Right cardiac atrium (tissue), 5 donors: ENCODE measurements around the gene DSC3. TPM values are rescaled to one million over a fixed set of nuclear protein-coding genes. Genes with fewer than 3 reads are reported as not detected.
"Not testable (repeated sequence)": the region's sequence is repeated elsewhere in the genome, so short reads cannot be mapped to it uniquely, and the experiment has no call there.

Experiments
- ATAC-seq, 2 donors: fragments of 200-7000 bp; cut with Tn5 transposase; one replicate each; pipeline versions ENCODE4 v1.8.0 to v1.9.1; 2020; ENCODE audit warnings: moderate library complexity in 2 of 2, mild to moderate bottlenecking in 1 of 2
- DNase-seq, 3 donors: peaks; one replicate each; pipeline ENCODE4 v3.0.0-alpha.2; 2020
- H3K27ac ChIP-seq: one replicate; pipeline ENCODE4 v1.5.1; 2013; ENCODE audit warnings: mild to moderate bottlenecking, low read length, control low read depth, moderate library complexity
- H3K27me3 ChIP-seq: one replicate; pipeline ENCODE4 v1.6.1; 2013; ENCODE audit not compliant: control insufficient read depth, insufficient read depth
- H3K4me1 ChIP-seq: one replicate; pipeline ENCODE4 v1.6.1; 2013; ENCODE audit warnings: low read length; ENCODE audit not compliant: control insufficient read depth, insufficient read depth
- H3K4me3 ChIP-seq: one replicate; pipeline ENCODE4 v1.5.1; 2013; ENCODE audit warnings: low read length, control low read depth
- H3K9me3 ChIP-seq: one replicate; pipeline ENCODE4 v1.6.1; 2013; ENCODE audit warnings: low read length; ENCODE audit not compliant: control insufficient read depth
- WGBS: extraction: QIAGEN DNeasy Blood & Tissue Kit; methylation state at CpG from one replicate; pipeline ENCODE4 v1.1.7; 2013; 5-methylcytosine and 5-hydroxymethylcytosine counted together
- intact Hi-C, 4 donors: fragments of 100-400 bp; cut with DNase I; formaldehyde crosslinking; loops; one replicate each; pipeline versions ENCODE4 v1.11.0 to v1.14.0; 2022 to 2023
- polyA plus RNA-seq: library from polyadenylated mRNA; stranded (reverse); fragments of 200-250 nt; gene quantifications from one replicate; pipeline ENCODE4 v1.2.3, GENCODE V29; 2013
- total RNA-seq, 4 donors: library from RNA; stranded (reverse); fragmentation: NEBNext Ultra II Directional; extraction: Animal tissue kit (Norgen Biotek cat#: 25700); gene quantifications; one replicate each; pipeline ENCODE4 v1.2.1, GENCODE V29; 2021
- donor health status: healthy with polysubstance abuse.
- donor health status: DM: no; HTN: yes; CAD: no.
- donor health status: DM: no; HTN: no; CAD: no.
- donor health status: DM: no; HTN: yes; CAD: no; lungs with severe emphysema.
- donor health status: DM: yes; HTN: yes; CAD: no.

DSC3 gene
- total and polyA plus RNA-seq, 5 donors = 0.03 to 0.18 (median 0.14) TPM

- no peaks in the 10 kb centered on the region for H3K27me3 ChIP-seq
- H3K9me3 ChIP-seq = no peaks in the 10 kb centered on the region
- intact Hi-C loops = no loop called here
- no peaks in the 10 kb centered on the region for H3K4me1 ChIP-seq
- H3K27ac ChIP-seq = no peak overlapping the region
- 2% methylated on average over 52 of the region's 52 CpGs for WGBS
- peak in 1 of 2 donors; percentile 23 for ATAC-seq
- peak in 2 of 3 donors; percentile 38 to 44 for DNase-seq
- peak overlapping the region; percentile 38 for H3K4me3 ChIP-seq
These were observed 1.1 kb downstream of the DSC3 start for GRCh38 chr18:31041271-31042083.

DNA sequence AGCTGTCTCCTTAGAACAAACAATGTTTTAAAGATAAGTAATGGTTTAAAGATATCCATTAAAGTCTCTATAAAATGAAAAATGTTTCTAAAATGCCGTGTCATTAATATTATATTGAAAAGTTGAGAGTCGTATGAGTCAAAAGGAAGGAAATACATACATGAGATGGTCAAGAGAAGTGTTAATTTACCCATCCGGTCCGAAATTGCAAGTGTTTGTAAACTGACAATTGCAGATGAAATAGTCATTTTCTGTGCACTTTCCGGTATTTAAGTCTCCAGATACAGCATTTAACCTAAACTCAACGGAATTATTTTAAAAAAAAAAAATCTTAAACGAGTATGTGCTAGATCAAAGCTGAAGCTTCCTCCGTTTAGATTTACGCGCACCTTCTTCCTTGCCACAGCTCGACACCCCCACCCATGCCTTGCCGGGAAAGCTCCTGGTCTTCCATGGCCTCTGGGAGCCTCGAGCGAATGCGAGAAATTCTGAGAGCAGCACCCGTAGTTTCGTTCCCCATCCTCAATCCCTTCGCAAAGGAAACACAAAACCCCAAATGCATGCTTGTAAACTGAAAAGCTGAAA is 1.8 kb downstream of the DSC3 start:
- intact Hi-C loops = no loop called here
- Histone ChIP-seq H3K4me3 (peak overlapping the region; percentile 38), H3K27me3 (no peaks in the 10 kb centered on the region), H3K4me1 (no peaks in the 10 kb centered on the region), H3K9me3 (no peaks in the 10 kb centered on the region), H3K27ac (no peak overlapping the region)
- no peak for ATAC-seq
- 10% methylated on average over 18 of the region's 18 CpGs for WGBS
- no peak for DNase-seq

DNA sequence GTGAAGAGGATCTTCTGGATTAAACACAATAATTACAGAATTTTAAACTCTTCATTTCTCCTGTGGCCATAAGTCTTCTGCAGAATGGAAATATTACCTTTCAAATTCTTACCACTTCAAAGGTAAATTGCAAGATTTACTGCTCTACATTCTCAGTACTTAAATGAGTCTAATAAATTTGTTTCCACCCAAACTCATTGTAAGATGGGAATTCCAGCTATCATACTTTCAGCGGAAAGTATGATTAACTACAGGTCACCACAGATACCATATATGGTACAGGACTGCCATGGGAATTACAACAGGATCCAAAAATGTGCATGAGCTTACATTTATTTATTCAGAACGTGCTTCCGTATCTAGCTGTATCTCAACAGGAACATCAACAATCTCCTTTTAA is 3.1 kb downstream of the DSC3 start:
- DNase-seq (no peak), ATAC-seq (no peak)
- Histone ChIP-seq H3K27me3 (no peaks in the 10 kb centered on the region), H3K4me1 (no peaks in the 10 kb centered on the region), H3K4me3 (no peak overlapping the region), H3K27ac (no peak overlapping the region), H3K9me3 (no peaks in the 10 kb centered on the region)
- 63% methylated on average over 3 of the region's 3 CpGs for whole genome bisulfite sequencing
- intact Hi-C loops = no loop called here

DNA sequence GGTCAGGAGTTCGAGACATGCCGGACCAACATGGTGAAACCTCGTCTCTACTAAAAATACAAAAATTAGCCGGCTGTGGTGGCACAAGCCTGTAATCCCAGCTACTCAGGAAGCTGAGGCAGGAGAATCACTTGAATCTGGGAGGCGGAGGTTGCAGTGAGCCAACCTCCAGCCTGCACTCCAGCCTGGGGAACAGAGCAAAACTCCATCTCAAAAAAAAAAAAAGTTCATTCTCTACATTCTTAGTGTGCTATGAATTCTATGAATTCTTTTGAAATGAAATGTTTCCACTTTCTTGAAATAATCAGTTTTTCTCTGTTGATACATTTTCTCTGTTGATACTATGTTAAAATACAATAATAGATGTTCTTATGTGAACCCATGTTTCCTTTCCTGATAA is 4.9 kb downstream of the DSC3 start:
- DNase-seq, intact Hi-C loops, H3K4me3 ChIP-seq, H3K9me3 ChIP-seq, ATAC-seq, H3K27me3 ChIP-seq, H3K4me1 ChIP-seq, H3K27ac ChIP-seq: not testable (repeated sequence)
- WGBS = 82% methylated on average over 5 of the region's 5 CpGs

DNA sequence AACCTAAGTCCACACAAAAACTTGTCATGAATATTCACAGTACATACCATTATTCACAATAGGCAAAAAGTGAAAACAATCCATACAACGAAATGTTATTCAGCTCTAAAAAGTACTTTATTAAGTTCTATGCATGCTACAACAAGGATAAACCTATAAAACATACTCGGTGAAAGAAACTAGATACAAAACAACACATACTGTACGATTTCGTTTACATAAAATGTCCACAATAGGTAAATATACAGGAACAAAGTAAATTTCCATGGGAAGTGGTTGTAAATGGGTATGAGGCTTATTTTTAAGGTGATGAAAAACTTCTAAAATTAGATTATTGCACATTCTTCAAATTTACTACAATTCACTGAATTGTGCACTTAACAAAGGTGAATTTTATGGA is 8.0 kb downstream of the DSC3 start:
- Histone ChIP-seq H3K27ac (no peak overlapping the region), H3K27me3 (no peaks in the 10 kb centered on the region), H3K9me3 (no peaks in the 10 kb centered on the region), H3K4me1 (no peaks in the 10 kb centered on the region), H3K4me3 (no peak overlapping the region)
- intact Hi-C loops = no loop called here
- WGBS = 91% methylated on average over 4 of the region's 4 CpGs
- no peak for ATAC-seq
- no peak for DNase-seq

DNA sequence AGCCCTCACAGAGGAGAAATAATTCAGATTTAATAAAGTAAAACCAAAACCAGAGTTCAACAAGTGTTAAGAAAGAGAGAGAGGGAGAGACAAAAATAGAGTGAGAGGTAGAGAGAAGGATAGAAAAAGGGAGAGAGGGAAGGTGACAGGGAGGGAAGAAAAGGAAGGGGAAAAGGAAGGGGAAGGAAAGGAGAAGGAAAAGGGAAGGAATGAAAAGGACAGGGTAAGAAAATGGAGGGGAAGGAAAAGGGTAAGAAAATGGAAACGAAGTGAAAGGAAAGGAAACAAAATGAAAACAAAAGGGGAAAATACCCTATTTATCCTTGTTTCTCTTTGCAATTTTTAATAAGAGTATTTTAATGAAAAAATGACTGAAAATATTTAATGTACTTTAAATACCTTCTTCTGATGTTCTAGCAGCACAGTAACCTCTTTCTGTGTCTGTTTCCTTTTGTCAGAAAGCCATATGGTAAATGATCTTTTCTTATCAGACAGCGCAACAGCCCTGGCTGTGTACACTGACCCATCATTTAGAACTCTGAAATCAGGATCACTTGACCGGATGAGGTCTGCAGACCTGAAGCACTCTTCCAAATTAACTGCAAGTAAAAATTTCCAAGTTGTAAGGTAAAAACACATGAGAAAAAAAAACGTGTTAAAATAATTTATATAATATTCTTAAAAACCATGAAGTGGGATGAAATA is 11.8 kb downstream of the DSC3 start:
- WGBS = 57% methylated on average over 4 of the region's 4 CpGs
- no peak overlapping the region for H3K27ac ChIP-seq
- DNase-seq (no peak), ATAC-seq (no peak)
- H3K4me1 ChIP-seq = no peaks in the 10 kb centered on the region
- intact Hi-C loops = no loop called here
- no peaks in the 10 kb centered on the region for H3K27me3 ChIP-seq
- H3K9me3 ChIP-seq = no peaks in the 10 kb centered on the region
- no peak overlapping the region for H3K4me3 ChIP-seq

GRCh38 chr18:31015715-31016434 is 26.7 kb downstream of the DSC3 start:
- WGBS = 87% methylated on average over 3 of the region's 3 CpGs
- intact Hi-C loops = no loop called here
- no peak for ATAC-seq

GRCh38 chr18:31011455-31011854 is 31.1 kb downstream of the DSC3 start:
- WGBS = 91% methylated on average over 7 of the region's 7 CpGs
- H3K4me3 ChIP-seq, intact Hi-C loops, DNase-seq, H3K4me1 ChIP-seq, H3K27ac ChIP-seq, H3K9me3 ChIP-seq, ATAC-seq, H3K27me3 ChIP-seq: not testable (repeated sequence)

More at GRCh38 chr18:31015715-31016434, 26.7 kb downstream of the DSC3 start:
- Histone ChIP-seq H3K9me3 (no peaks in the 10 kb centered on the region), H3K27ac (no peak overlapping the region), H3K4me1 (no peaks in the 10 kb centered on the region), H3K4me3 (no peak overlapping the region), H3K27me3 (no peaks in the 10 kb centered on the region)
- no peak for DNase-seq

- Histone ChIP-seq H3K27me3 (no peaks in the 10 kb centered on the region), H3K9me3 (no peaks in the 10 kb centered on the region), H3K4me3 (no peak overlapping the region), H3K4me1 (no peaks in the 10 kb centered on the region), H3K27ac (no peak overlapping the region)
- DNase-seq (no peak), ATAC-seq (no peak)
- intact Hi-C loops = no loop called here
- WGBS = 90% methylated on average over 4 of the region's 4 CpGs
These were observed 31.9 kb downstream of the DSC3 start for GRCh38 chr18:31010601-31011000.

GRCh38 chr18:30999887-31000628 is 42.5 kb downstream of the DSC3 start:
- no peak for ATAC-seq
- intact Hi-C loops = no loop called here
- WGBS = 81% methylated on average over 8 of the region's 8 CpGs

More at GRCh38 chr18:30999887-31000628, 42.5 kb downstream of the DSC3 start:
- H3K9me3 ChIP-seq = no peaks in the 10 kb centered on the region
- no peak overlapping the region for H3K27ac ChIP-seq
- DNase-seq = no peak
- H3K4me3 ChIP-seq = no peak overlapping the region
- H3K27me3 ChIP-seq = no peaks in the 10 kb centered on the region
- no peaks in the 10 kb centered on the region for H3K4me1 ChIP-seq
